NCI-H2081 treated with DMSO at 0.1 percent for 48 hours (cell line): Measurements from ENCODE around the gene LGALSL.

ENCODE experiments used
- DNase-seq: peaks from one replicate; lab custom pipeline; 2025; lab: John Stamatoyannopoulos, UW

LGALSL gene

GRCh38 chr2:64498438-64498837, 44.5 kb downstream of the LGALSL start:
- no peak for DNase-seq

- no peak for DNase-seq
These were observed 46.6 kb downstream of the LGALSL start for GRCh38 chr2:64500549-64500948.

GRCh38 chr2:64501946-64502345, 48.0 kb downstream of the LGALSL start:
- DNase-seq = no peak

- DNase-seq = no peak
These were observed 48.9 kb downstream of the LGALSL start for GRCh38 chr2:64502860-64503259.

GRCh38 chr2:64504774-64505720, 51.1 kb downstream of the LGALSL start:
- no peak for DNase-seq

- DNase-seq = no peak
These were observed 52.7 kb downstream of the LGALSL start for GRCh38 chr2:64506686-64507085.
